B cell (primary cell): Measurements from ENCODE around the gene SLC49A3. TPM values are rescaled to one million over a fixed set of nuclear protein-coding genes. Genes with fewer than 3 reads are reported as not detected.

Experiments used
- ATAC-seq: fragments of 200-7000 bp; cut with Tn5 transposase; one replicate; pipeline ENCODE4 v1.10.0; 2021; ENCODE audit warnings: low read depth, mild to moderate bottlenecking, moderate number of reproducible peaks, moderate library complexity
- CTCF ChIA-PET: fragments of 350-600 bp; sonication (Branson Sonifier 250); formaldehyde crosslinking; loops from one replicate; lab custom pipeline; 2021; ENCODE audit warnings: antibody characterized with exemption, inconsistent platforms; lab: Charles Lee
- POLR2A ChIA-PET: fragments of 350-600 bp; sonication (Branson Sonifier 250); formaldehyde crosslinking; loops from one replicate; lab custom pipeline; 2021; ENCODE audit warnings: antibody characterized with exemption; lab: Charles Lee
- DNase-seq: peaks from one replicate; pipeline ENCODE4 v3.0.0; 2013
- H2AFZ ChIP-seq: 2 replicates; pipeline ENCODE4 v1.6.1; 2012; ENCODE audit warnings: mild to moderate bottlenecking, low read depth, low read length; ENCODE audit not compliant: insufficient read depth, poor library complexity, severe bottlenecking
- H3K27ac ChIP-seq, 2 donors: 1 replicate in 1 of 2; 2 replicates in 1 of 2; pipeline ENCODE4 v1.5.1; 2012 to 2013; ENCODE audit warnings: low read length in 2 of 2, mild to moderate bottlenecking in 2 of 2, moderate library complexity in 1 of 2
- H3K27me3 ChIP-seq, 4 experiments: fragments of 200-600 bp in 1 of 4; sonication (generic) in 1 of 4; replicated peaks in 1 of 4; 1 replicate in 2 of 4; 2 replicates in 2 of 4; pipeline versions ENCODE4 v1.6.1 to v1.7.0; 2013 to 2016; ENCODE audit warnings: low read length in 3 of 4, mild to moderate bottlenecking in 2 of 4, mixed read lengths in 1 of 4, moderate library complexity in 1 of 4; ENCODE audit not compliant: insufficient read depth in 4 of 4, control insufficient read depth in 3 of 4; ENCODE audit errors: control extremely low read depth in 1 of 4
- H3K36me3 ChIP-seq, 2 experiments: replicated peaks in 1 of 2; 1 replicate in 1 of 2; 2 replicates in 1 of 2; pipeline versions ENCODE4 v1.6.1 to v1.7.1; 2013; ENCODE audit warnings: low read length in 1 of 2; ENCODE audit not compliant: insufficient read depth in 2 of 2, control insufficient read depth in 1 of 2; ENCODE audit errors: control extremely low read depth in 1 of 2, extremely low read depth in 1 of 2
- H3K4me1 ChIP-seq, 2 donors: fragments of 200-600 bp in 1 of 2; sonication (generic) in 1 of 2; 1 replicate in 1 of 2; 2 replicates in 1 of 2; pipeline versions ENCODE4 v1.5.1 to v1.6.1; 2013 to 2017; ENCODE audit warnings: low read length in 2 of 2; ENCODE audit not compliant: control insufficient read depth in 2 of 2, insufficient read depth in 2 of 2
- H3K4me2 ChIP-seq: replicated peaks from 2 replicates; pipeline ENCODE3; 2012; ENCODE audit warnings: mild to moderate bottlenecking, low read depth, low read length; ENCODE audit not compliant: poor library complexity, severe bottlenecking
- H3K4me3 ChIP-seq, 5 experiments: fragments of 200-600 bp in 1 of 5; sonication (generic) in 1 of 5; 1 replicate in 3 of 5; 2 replicates in 2 of 5; pipeline versions ENCODE4 v1.5.1 to v1.7.0; 2011 to 2016; ENCODE audit warnings: low read length in 4 of 5, mild to moderate bottlenecking in 4 of 5, low read depth in 2 of 5, control low read depth in 1 of 5, moderate library complexity in 1 of 5; ENCODE audit not compliant: insufficient read depth in 1 of 5; ENCODE audit errors: control extremely low read depth in 1 of 5, extremely low read depth in 1 of 5
- H3K79me2 ChIP-seq: fragments of 200-600 bp; sonication (generic); one replicate; pipeline ENCODE4 v1.6.0; 2016; ENCODE audit warnings: low read length; ENCODE audit not compliant: control insufficient read depth, insufficient read depth
- H3K9ac ChIP-seq: fragments of 200-600 bp; sonication (generic); 2 replicates; pipeline ENCODE4 v1.6.1; 2017; ENCODE audit warnings: mild to moderate bottlenecking, low read length, moderate library complexity
- H3K9me3 ChIP-seq, 3 donors: one replicate each; pipeline versions ENCODE4 v1.6.1 to v1.7.1; 2013; ENCODE audit warnings: low read length in 2 of 3; ENCODE audit not compliant: control insufficient read depth in 2 of 3, insufficient read depth in 1 of 3; ENCODE audit errors: control extremely low read depth in 1 of 3
- H4K20me1 ChIP-seq: 2 replicates; pipeline ENCODE4 v1.6.0; 2012; ENCODE audit warnings: mild to moderate bottlenecking, low read length; ENCODE audit not compliant: insufficient read depth, control insufficient read depth, poor library complexity, severe bottlenecking
- H3K27ac Mint-ChIP-seq: one replicate; pipeline ENCODE4 v1.8.0; 2021; ENCODE audit warnings: mixed read lengths
- H3K27me3 Mint-ChIP-seq: one replicate; pipeline ENCODE4 v1.8.0; 2021; ENCODE audit warnings: mixed read lengths
- H3K4me1 Mint-ChIP-seq: one replicate; pipeline ENCODE4 v1.8.0; 2021; ENCODE audit warnings: mixed read lengths
- H3K4me3 Mint-ChIP-seq: one replicate; pipeline ENCODE4 v1.8.0; 2021; ENCODE audit warnings: mixed read lengths
- H3K9me3 Mint-ChIP-seq: one replicate; pipeline ENCODE4 v1.8.0; 2022; ENCODE audit warnings: mixed read lengths; ENCODE audit not compliant: insufficient read depth
- EZH2 ChIP-seq: IDR thresholded peaks from 2 replicates; pipeline ENCODE4 v1.6.1; 2012; ENCODE audit warnings: borderline replicate concordance, low read depth, mild to moderate bottlenecking, moderate library complexity, low read length; ENCODE audit not compliant: insufficient read depth, poor library complexity, severe bottlenecking
- WGBS: methylation state at CpG from one replicate; pipeline ENCODE4 v1.1.5; 2013; ENCODE audit warnings: missing lambda C conversion rate; ENCODE audit not compliant: insufficient coverage; 5-methylcytosine and 5-hydroxymethylcytosine counted together
- intact Hi-C: fragments of 100-400 bp; cut with micrococcal nuclease; formaldehyde crosslinking; loops from one replicate; pipeline ENCODE4 v1.10.0; 2022
- polyA plus RNA-seq: library from polyadenylated mRNA; depleted of rRNA; stranded (reverse); fragments of >200 nt; gene quantifications from 2 replicates; pipeline ENCODE4 v1.2.3, GENCODE V29; 2012
- total RNA-seq, 2 donors: library from RNA; stranded (reverse); fragments of 120-200 nt in 1 of 2; gene quantifications; 1 replicate in 1 of 2; 2 replicates in 1 of 2; pipeline versions ENCODE4 v1.2.3 to v1.2.4, GENCODE V29; 2013 to 2022
- TF ChIP-seq, protein P1 (sequence below): fragments of 200-600 bp; IDR thresholded peaks from one replicate; pipeline ENCODE4 v1.8.0; 2022; ENCODE audit warnings: antibody characterized with exemption, mild to moderate bottlenecking

Gene SLC49A3
- total and polyA plus RNA-seq, 2 donors (not counting 1 experiment from before 2014, with no cell fraction given), result 2.0 to 4.3 TPM

DNA sequence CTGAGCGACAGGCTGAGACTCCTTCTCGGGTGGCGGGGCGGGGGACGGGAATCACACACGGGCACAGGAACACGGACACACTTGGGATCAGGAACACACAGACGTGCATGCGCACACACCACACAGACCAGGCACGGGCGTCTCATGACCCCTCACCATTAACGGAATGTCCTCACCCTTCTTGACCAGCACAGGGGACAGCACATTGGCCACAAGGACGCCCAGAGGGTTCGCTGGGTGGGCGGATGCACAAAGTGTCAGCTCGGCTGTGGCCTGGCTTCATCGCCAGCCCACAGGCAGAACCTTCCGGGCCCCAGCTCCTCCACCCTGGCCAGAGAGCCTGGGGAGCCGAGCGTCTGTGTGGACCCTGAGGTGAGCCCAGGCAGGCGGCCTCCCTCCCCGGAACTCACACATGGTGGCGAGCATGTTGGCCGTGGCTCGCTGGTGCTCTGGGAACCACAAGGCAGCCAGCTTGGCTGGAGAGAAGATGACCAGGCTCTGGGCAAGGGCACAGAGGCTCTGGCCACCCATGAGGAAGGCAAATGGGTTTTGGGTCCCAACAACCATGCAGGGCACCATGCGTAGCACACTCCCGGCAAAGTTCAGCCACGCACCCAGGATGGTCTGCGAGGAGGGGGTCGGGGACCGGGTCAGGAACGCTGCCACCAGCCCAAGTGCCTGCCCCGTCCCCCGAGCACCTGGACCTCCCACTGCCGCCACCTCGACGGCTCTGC, 3.1 kb downstream of the SLC49A3 start:
- ChIA-PET CTCF (interaction anchor here (1.9 kb wide), 1 partner anchor 55 kb away, joined by 5 read pairs; no protein-coding TSS in a partner anchor), POLR2A (no interaction called here)
- H3K4me2 ChIP-seq, result no peak overlapping the region
- no peaks in the 10 kb centered on the region for H4K20me1 ChIP-seq
- peak; percentile 11 for DNase-seq
- H3K27ac Mint-ChIP-seq, result peak overlapping the region; percentile 60
- no peak overlapping the region for H3K4me3 Mint-ChIP-seq
- H3K27me3 Mint-ChIP-seq, result peaks cover 13% of the 10 kb centered on the region
- no peak overlapping the region for H3K4me3 ChIP-seq
- intact Hi-C loops, result no loop called here
- no peaks in the 10 kb centered on the region for H3K36me3 ChIP-seq
- H3K4me1 ChIP-seq, result peaks cover 15 to 24% of the 10 kb centered on the region in 2 donors
- no peak for TF ChIP-seq EZH2
- TF ChIP-seq, protein P1, sequence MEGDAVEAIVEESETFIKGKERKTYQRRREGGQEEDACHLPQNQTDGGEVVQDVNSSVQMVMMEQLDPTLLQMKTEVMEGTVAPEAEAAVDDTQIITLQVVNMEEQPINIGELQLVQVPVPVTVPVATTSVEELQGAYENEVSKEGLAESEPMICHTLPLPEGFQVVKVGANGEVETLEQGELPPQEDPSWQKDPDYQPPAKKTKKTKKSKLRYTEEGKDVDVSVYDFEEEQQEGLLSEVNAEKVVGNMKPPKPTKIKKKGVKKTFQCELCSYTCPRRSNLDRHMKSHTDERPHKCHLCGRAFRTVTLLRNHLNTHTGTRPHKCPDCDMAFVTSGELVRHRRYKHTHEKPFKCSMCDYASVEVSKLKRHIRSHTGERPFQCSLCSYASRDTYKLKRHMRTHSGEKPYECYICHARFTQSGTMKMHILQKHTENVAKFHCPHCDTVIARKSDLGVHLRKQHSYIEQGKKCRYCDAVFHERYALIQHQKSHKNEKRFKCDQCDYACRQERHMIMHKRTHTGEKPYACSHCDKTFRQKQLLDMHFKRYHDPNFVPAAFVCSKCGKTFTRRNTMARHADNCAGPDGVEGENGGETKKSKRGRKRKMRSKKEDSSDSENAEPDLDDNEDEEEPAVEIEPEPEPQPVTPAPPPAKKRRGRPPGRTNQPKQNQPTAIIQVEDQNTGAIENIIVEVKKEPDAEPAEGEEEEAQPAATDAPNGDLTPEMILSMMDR, result no peak
- ATAC-seq, result no peak
- WGBS, result 95% methylated on average over 37 of the region's 37 CpGs
- no peaks in the 10 kb centered on the region for H3K9me3 Mint-ChIP-seq
- H3K9ac ChIP-seq, result no peak overlapping the region
- H3K4me1 Mint-ChIP-seq, result peaks cover 12% of the 10 kb centered on the region
- peaks cover 0 to 17% (median 1%) of the 10 kb centered on the region in 4 experiments for H3K27me3 ChIP-seq
- no peak overlapping the region for H3K27ac ChIP-seq
- H3K79me2 ChIP-seq, result no peaks in the 10 kb centered on the region
- no peak overlapping the region for H2AFZ ChIP-seq
- peaks cover 0 to 10% (median 0%) of the 10 kb centered on the region in 3 donors for H3K9me3 ChIP-seq
